HG02885 (cell line): ENCODE results near the gene HOOK1.
A peak's percentile ranks its signal among the peaks of the same experiment; 100 is the strongest.
"Not testable (repeated sequence)": the region's sequence is repeated elsewhere in the genome, so short reads cannot be mapped to it uniquely, and the experiment has no call there.

ENCODE experiments used
- ATAC-seq: cut with Tn5 transposase; IDR thresholded peaks from one replicate; pipeline ENCODE4 v1.9.1; 2021; ENCODE audit warnings: mild to moderate bottlenecking; ENCODE audit not compliant: unreplicated experiment, poor library complexity

HOOK1 gene

DNA sequence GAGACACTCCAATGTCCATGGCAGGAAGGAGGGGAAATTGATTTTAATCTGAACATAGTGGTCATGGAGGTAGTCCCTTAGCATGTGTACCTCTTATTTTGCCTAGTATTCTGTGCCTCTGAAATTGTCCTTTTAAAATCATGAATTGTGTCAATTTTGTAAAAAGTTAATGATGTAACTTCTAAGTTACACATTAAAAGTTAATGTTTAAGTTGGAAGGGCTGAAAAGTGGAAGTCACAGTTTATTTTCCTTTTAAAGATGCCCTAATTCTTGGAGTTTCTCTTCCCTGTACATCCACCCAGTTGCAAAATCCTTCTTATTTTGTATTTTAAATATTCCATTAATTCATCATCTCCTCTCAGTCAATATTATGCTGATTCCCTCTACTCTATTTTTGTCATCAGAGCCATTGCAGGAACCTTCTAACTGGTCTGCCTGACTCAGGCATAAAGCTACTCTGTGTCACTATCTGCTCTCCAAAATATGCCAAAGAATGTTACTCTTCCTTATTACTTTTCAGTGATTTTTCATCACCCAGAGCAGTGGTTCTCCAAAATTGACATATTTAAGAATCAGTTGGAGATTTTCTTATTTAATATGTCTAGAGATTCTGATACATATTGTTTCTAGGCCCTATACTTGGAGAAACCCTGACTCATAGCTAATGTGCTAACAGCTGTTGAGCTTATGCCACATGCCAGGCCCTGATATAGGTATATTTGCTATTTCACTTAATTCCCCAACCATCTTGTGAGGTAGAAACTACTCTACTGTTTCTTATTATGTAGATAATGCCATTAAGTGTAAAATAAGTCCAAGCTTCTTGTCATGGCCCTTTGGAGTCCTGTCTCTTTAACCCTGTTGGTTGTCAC lies 5.1 kb downstream of the HOOK1 start:
- ATAC-seq = no peak

GRCh38 chr1:59827055-59827643 lies 12.4 kb downstream of the HOOK1 start:
- no peak for ATAC-seq

GRCh38 chr1:59828160-59828559 lies 13.4 kb downstream of the HOOK1 start:
- no peak for ATAC-seq

- no peak for ATAC-seq
Observed at GRCh38 chr1:59831529-59831928, 16.8 kb downstream of the HOOK1 start.

- ATAC-seq = no peak
Observed at GRCh38 chr1:59833022-59833421, 18.3 kb downstream of the HOOK1 start.

- no peak for ATAC-seq
Observed at GRCh38 chr1:59833991-59834390, 19.2 kb downstream of the HOOK1 start.

DNA sequence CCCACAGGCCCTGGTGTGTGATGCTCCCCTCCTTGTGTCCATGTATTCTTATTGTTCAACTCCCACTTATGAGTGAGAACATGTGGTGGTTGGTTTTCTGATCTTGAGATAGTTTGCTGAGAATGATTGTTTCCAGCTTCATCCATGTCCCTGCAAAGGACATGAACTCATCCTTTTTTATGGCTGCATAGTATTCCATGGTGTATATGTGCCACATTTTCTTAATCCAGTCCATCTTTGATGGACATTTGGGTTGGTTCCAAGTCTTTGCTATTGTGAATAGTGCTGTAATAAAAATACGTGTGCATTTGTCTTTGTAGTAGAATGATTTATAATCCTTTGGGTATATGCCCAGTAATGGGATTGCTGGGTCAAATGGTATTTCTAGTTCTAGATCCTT lies 23.1 kb downstream of the HOOK1 start:
- not testable (repeated sequence) for ATAC-seq

GRCh38 chr1:59845091-59845490 lies 30.3 kb downstream of the HOOK1 start:
- ATAC-seq = no peak

DNA sequence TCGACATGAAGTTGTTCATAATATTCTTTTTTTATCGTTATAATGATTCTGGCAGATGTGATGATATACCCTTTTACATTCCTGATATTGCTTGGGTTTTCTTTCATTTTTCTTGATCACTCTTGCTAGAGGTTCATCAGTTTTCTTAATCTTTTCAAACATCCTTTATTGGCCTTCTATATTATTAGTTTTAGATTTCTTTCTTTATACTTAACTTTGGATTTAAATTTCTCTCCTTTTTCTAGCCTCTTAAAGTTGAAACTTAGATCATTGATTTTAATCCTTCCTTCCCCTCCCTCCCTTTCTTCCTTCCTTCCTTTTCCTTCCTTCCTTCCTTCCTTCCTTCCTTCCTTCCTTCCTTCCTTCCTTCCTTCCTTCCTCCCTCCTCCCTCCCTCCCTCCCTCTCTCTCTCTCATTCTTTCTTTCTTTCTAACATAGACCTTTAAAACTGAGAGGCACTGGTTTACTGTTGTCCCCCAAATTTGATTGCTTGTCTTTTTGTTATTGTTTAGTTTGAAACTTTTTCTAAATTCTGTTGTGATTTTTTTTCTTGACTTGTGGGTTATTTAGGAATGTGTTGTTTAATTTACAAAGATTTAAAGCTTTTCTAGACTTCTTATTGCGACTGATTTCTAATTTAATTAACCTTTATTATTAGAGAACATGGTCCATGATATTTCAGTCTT lies 31.6 kb downstream of the HOOK1 start:
- ATAC-seq = no peak

GRCh38 chr1:59846895-59847282 lies 32.1 kb downstream of the HOOK1 start:
- ATAC-seq = no peak

DNA sequence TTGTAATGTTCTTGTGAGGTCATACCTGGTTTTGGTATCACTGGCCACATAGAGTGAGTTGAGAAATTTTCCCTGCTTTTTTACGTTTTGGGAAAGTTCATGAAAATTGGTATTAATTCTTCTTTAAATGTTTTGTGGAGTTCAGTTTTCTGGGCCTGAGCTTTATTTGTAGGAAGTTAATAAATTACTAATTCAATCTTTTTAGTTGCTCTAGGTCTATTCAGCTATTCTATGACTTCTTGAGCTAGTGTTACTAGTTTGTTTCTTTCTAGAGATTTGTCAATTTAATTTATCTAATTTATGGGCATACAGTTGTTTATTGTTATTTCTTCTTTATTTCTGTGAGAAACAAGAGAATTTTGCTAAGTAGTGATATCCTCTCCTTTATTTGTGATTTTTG lies 37.4 kb downstream of the HOOK1 start:
- ATAC-seq = no peak

DNA sequence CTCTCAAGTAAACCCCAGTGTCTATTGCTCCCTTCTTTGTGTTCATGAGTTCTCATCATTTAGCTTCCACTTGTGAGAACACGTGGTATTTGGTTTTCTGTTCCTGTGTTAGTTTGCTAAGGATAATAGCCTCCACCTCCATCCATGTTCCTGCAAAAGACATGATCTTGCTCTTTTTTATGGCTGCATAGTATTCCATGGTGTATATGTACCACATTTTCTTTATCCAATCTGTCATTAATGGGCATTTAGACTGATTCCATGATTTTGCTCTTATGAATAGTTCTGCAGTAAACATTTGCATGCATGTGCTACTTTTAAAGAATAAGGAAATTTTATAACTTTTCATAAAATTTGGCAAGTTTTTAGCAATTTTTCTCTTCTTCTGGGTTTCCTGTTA lies 40.5 kb downstream of the HOOK1 start:
- ATAC-seq = not testable (repeated sequence)

- no peak for ATAC-seq
Observed at GRCh38 chr1:59856725-59857338, 42.1 kb downstream of the HOOK1 start.

DNA sequence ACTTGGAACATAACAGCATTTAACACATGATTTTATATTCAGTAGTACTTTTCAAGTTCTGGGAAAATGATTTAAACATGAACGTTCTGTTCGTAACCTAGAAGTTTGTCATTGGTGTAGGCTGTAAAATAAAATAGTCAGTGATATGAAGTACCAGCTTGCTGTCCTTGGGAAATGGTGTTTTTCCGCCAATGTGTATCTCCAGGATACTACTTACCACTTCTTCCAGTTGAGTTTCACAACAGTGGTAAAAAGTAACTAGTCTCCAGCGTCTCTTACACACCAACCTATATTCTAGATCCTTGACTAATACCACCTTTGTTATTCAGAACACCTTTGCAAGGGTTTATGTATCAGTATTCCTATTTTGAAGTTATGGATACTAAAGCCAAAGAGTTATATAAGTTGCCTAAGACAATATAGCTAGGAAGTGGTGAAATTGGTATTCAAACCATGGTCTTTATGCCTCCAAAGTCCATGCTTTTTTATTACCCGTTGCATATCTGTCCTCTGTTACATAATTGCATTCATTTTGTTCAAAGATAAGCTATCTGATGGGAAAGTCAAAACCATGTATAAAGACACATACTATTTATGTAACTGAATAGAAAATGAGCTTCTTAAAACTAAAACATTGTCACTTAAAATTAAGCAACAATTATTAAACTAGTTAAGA lies 43.1 kb downstream of the HOOK1 start:
- ATAC-seq = no peak

DNA sequence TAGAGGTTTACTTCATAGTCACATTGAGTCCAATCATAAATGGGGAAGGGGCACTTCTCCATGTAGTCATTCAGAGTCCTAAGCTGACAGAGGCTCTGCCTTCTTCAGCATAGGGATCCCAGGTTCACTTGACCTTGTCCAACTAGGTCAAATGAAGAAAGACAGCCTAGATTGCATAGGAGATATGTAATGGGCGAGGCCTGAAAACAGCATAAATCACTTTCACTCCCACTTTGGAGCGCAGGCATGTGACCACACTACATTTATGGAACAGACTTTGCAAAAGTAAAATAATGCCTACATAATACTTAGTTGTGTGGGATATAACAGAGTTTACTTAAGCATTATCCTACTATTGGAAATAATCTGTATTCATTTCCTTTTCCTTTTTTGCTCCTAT lies 51.7 kb downstream of the HOOK1 start:
- no peak for ATAC-seq

DNA sequence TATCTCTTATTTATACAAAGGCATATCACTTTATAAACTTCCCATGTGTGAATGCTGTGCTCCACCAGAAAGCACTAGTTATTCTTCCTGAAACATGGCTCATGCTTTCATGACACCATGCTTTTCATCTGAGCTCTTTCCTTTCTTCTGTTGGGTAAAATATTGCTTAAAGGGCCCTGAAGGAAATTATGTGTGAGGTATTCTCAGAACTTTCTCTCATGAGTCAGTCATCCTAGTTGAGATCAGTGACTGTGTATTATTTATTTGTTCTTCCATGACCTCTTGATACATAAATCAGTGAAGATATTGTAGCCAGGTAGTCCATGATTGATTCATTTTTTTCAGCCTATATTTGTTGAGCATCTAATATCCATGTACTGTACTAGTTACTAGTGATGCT lies 57.0 kb downstream of the HOOK1 start:
- no peak for ATAC-seq

DNA sequence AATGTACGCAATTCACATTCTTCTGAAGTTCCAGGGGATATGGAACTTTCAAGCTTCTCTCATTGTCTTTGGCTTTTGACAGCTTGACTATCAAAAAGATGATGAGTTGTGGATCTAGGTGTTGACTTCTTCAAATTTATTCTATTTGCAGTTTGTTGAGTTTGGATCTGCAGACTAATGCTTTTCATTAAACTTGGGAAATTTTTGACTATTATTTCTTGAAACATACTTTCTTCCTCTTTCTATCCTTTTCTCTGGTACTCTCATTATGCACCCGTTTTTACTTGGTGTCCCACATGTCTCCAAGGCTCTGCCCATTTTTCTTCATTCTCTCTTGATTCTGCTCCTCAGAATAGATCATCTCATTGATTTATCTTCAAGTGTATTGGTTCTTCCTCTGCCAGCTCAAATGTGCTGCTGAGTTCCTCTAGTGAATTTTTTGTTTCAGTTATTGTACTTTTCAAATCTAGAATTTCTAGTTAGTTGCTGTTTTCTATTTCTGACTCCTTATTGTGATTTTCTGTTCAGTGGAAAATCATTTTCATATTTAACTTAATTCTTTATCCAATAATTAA lies 62.4 kb downstream of the HOOK1 start:
- no peak for ATAC-seq

GRCh38 chr1:59878370-59878769 lies 63.6 kb downstream of the HOOK1 start:
- no peak for ATAC-seq

GRCh38 chr1:59879574-59879973 lies 64.8 kb downstream of the HOOK1 start:
- peak; percentile 64 for ATAC-seq

DNA sequence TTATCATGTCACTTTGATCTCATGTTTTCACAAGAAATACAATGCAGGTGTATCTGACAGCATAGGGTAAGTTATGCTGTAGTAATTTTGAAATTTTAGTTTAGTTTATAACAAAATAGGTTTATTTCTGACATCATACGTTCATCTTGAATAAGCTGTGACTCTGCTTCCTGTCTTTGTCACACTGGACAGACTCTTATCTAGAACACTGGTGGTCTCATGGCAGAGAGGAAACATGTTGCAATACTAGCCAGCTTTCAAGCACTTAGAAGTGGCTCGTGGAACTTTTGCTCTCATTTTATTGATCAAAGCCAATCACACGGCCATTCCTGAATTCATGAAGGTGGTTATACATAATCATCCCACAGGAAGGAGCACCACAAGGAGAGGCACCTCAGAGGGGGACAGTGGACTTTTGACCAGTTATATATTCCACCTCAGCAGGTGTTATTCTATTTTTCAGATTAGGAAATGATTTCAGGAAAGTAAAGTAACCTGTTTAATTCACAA lies 65.3 kb downstream of the HOOK1 start:
- ATAC-seq = no peak
